ENCODE measurements around the gene SESN1.

SESN1 gene

GRCh38 chr6:109058620-109059019 lies 36.0 kb downstream of the SESN1 start:
- DNase-seq: no peak

- DNase-seq: peak; percentile 40
Observed at GRCh38 chr6:109056661-109057060, 38.0 kb downstream of the SESN1 start.

GRCh38 chr6:109055771-109056235 lies 38.8 kb downstream of the SESN1 start:
- no peak for DNase-seq

GRCh38 chr6:109053336-109053735 lies 41.3 kb downstream of the SESN1 start:
- no peak for DNase-seq

- no peak for DNase-seq
Observed at GRCh38 chr6:109052852-109053251, 41.8 kb downstream of the SESN1 start.

GRCh38 chr6:109052018-109052651 lies 42.5 kb downstream of the SESN1 start:
- DNase-seq: no peak

- DNase-seq: peak; percentile 60
Observed at GRCh38 chr6:109051301-109052017, 43.2 kb downstream of the SESN1 start.

GRCh38 chr6:109050447-109051102 lies 44.1 kb downstream of the SESN1 start:
- DNase-seq: no peak

GRCh38 chr6:109050012-109050411 lies 44.6 kb downstream of the SESN1 start:
- DNase-seq: no peak

- no peak for DNase-seq
Observed at GRCh38 chr6:109048670-109049415, 45.8 kb downstream of the SESN1 start.

- no peak for DNase-seq
Observed at GRCh38 chr6:109048176-109048575, 46.5 kb downstream of the SESN1 start.

- peak; percentile 76 for DNase-seq
Observed at GRCh38 chr6:109045493-109045892, 49.2 kb downstream of the SESN1 start.

- DNase-seq: no peak
Observed at GRCh38 chr6:109039795-109040194, 54.9 kb downstream of the SESN1 start.

GRCh38 chr6:109038837-109039398 lies 55.7 kb downstream of the SESN1 start:
- DNase-seq: no peak

- DNase-seq: no peak
Observed at GRCh38 chr6:109036574-109037294, 57.9 kb downstream of the SESN1 start.

GRCh38 chr6:109034526-109034925 lies 60.1 kb downstream of the SESN1 start:
- peak; percentile 82 for DNase-seq

- DNase-seq: no peak
Observed at GRCh38 chr6:109033655-109034054, 61.0 kb downstream of the SESN1 start.

- DNase-seq: no peak
Observed at GRCh38 chr6:109031416-109031815, 63.2 kb downstream of the SESN1 start.

GRCh38 chr6:109029313-109029712 lies 65.3 kb downstream of the SESN1 start:
- DNase-seq: no peak

- DNase-seq: no peak
Observed at GRCh38 chr6:109028439-109028838, 66.2 kb downstream of the SESN1 start.

GRCh38 chr6:109027964-109028363 lies 66.7 kb downstream of the SESN1 start:
- DNase-seq: no peak

GRCh38 chr6:109025639-109026038 lies 69.0 kb downstream of the SESN1 start:
- DNase-seq: no peak
